ENCODE results near the gene RTRAF. TPM values are rescaled to one million over a fixed set of nuclear protein-coding genes. Genes with fewer than 3 reads are reported as not detected.

Gene RTRAF
- polyA plus RNA-seq, 1 donor from 2014 or later: 119 TPM

DNA sequence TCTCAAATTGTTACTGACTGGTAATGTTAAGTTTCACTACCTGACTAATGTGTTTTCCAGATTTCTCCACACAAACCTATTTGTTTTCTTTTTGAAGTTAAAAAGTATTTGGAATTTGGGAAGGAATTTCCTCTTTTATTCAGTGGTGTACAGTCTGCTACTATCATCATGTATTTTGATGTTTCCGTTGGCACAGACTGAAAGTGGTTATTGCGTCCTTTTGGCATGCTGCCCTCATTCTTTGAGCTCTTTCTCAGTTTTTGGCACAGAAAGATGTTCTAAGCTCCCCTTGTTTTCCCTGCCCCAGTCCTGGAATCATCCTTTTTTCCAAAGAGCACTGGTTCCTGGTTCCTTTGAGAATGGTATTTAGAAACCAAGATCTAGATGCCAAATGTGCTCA, 31.4 kb upstream of the RTRAF start:
- Histone ChIP-seq H3K9me2 (ENCODE audit: insufficient read depth, low read length) (no peaks in the 10 kb centered on the region), H3K27ac (ENCODE audit: low read length) (no peak overlapping the region), H3F3A (ENCODE audit: insufficient read depth, low read length, poor library complexity, severe bottlenecking) (no peaks in the 10 kb centered on the region), H4K20me1 (ENCODE audit: insufficient read depth) (no peaks in the 10 kb centered on the region), H3K4me3 (ENCODE audit: low read length) (no peak overlapping the region), H3K36me3 (ENCODE audit: insufficient read depth, low read length) (peaks cover 38% of the 10 kb centered on the region), H3K4me2 (ENCODE audit: low read length) (no peak overlapping the region), H3K9ac (ENCODE audit: low read length) (no peak overlapping the region), H3K79me2 (replicated peaks; ENCODE audit: insufficient read depth, low read length) (no peaks in the 10 kb centered on the region), H3K27me3 (ENCODE audit: insufficient read depth, low read depth, low read length) (no peaks in the 10 kb centered on the region), H3K9me3 (ENCODE audit: low read length) (peaks cover 9% of the 10 kb centered on the region), H2AFZ (ENCODE audit: low read depth, low read length) (no peak overlapping the region)
- TF ChIP-seq EP300 (conservative IDR thresholded peaks at IDR 0.05; ENCODE audit: poor library complexity, severe bottlenecking) (no peak), TAF1 (IDR thresholded peaks at IDR 0.05; ENCODE audit: low read depth) (no peak), MXI1 (conservative IDR thresholded peaks at IDR 0.05; ENCODE audit: poor library complexity, severe bottlenecking) (no peak), POLR2AphosphoS5 (IDR thresholded peaks at IDR 0.05) (no peak), RAD21 (conservative IDR thresholded peaks at IDR 0.05) (no peak)
- TF ChIP-seq, protein P1, sequence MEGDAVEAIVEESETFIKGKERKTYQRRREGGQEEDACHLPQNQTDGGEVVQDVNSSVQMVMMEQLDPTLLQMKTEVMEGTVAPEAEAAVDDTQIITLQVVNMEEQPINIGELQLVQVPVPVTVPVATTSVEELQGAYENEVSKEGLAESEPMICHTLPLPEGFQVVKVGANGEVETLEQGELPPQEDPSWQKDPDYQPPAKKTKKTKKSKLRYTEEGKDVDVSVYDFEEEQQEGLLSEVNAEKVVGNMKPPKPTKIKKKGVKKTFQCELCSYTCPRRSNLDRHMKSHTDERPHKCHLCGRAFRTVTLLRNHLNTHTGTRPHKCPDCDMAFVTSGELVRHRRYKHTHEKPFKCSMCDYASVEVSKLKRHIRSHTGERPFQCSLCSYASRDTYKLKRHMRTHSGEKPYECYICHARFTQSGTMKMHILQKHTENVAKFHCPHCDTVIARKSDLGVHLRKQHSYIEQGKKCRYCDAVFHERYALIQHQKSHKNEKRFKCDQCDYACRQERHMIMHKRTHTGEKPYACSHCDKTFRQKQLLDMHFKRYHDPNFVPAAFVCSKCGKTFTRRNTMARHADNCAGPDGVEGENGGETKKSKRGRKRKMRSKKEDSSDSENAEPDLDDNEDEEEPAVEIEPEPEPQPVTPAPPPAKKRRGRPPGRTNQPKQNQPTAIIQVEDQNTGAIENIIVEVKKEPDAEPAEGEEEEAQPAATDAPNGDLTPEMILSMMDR (IDR thresholded peaks at IDR 0.05; ENCODE audit: poor library complexity, severe bottlenecking): no peak

GRCh38 chr14:51959928-51960327, 29.4 kb upstream of the RTRAF start:
- no peaks in the 10 kb centered on the region for H3F3A ChIP-seq (ENCODE audit: insufficient read depth, low read length, poor library complexity, severe bottlenecking)
- H3K9me3 ChIP-seq (ENCODE audit: low read length): peaks cover 9% of the 10 kb centered on the region
- H2AFZ ChIP-seq (ENCODE audit: low read depth, low read length): no peak overlapping the region
- H3K27ac ChIP-seq (ENCODE audit: low read length): no peak overlapping the region
- no peak overlapping the region for H3K4me2 ChIP-seq (ENCODE audit: low read length)
- H3K36me3 ChIP-seq (ENCODE audit: insufficient read depth, low read length): peaks cover 44% of the 10 kb centered on the region
- H3K9ac ChIP-seq (ENCODE audit: low read length): no peak overlapping the region
- TF ChIP-seq EP300 (conservative IDR thresholded peaks at IDR 0.05; ENCODE audit: poor library complexity, severe bottlenecking): no peak
- TF ChIP-seq EZH2 (IDR thresholded peaks at IDR 0.05; ENCODE audit: borderline replicate concordance, insufficient read depth, low read length, poor library complexity, severe bottlenecking): no peak
- no peak for TF ChIP-seq SMC3 (conservative IDR thresholded peaks at IDR 0.05; ENCODE audit: poor library complexity)
- no peaks in the 10 kb centered on the region for H3K27me3 ChIP-seq (ENCODE audit: insufficient read depth, low read depth, low read length)
- no peaks in the 10 kb centered on the region for H3K79me2 ChIP-seq (replicated peaks; ENCODE audit: insufficient read depth, low read length)
- H4K20me1 ChIP-seq (ENCODE audit: insufficient read depth): no peaks in the 10 kb centered on the region
- no peak overlapping the region for H3K4me3 ChIP-seq (ENCODE audit: low read length)
- H3K9me2 ChIP-seq (ENCODE audit: insufficient read depth, low read length): no peaks in the 10 kb centered on the region

DNA sequence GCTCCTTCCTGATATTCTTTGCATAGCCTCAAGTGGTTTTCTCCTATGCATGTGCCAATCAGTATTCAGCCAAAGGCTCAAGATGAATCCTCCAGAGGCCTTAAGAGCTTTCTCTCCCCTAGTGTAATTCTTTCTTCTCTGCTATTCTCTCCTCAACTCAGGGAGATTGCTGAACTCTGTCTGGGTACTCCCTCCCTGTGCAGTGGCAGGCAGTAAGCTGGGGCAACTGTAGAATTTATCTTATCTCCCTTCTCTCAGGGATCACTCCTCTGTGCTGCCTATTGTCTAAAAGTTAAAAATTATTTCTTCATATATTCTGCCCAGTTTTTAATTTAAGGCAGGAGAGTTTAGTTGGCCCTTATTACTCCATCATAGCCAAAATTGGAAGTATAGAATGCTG, 28.5 kb upstream of the RTRAF start:
- Histone ChIP-seq H3K9ac (ENCODE audit: low read length) (no peak overlapping the region), H3K27me3 (ENCODE audit: insufficient read depth, low read depth, low read length) (no peaks in the 10 kb centered on the region), H3K9me3 (ENCODE audit: low read length) (peaks cover 9% of the 10 kb centered on the region), H3K36me3 (ENCODE audit: insufficient read depth, low read length) (peaks cover 35% of the 10 kb centered on the region), H3K79me2 (replicated peaks; ENCODE audit: insufficient read depth, low read length) (no peaks in the 10 kb centered on the region), H2AFZ (ENCODE audit: low read depth, low read length) (no peak overlapping the region), H4K20me1 (ENCODE audit: insufficient read depth) (no peaks in the 10 kb centered on the region), H3K9me2 (ENCODE audit: insufficient read depth, low read length) (no peaks in the 10 kb centered on the region), H3F3A (ENCODE audit: insufficient read depth, low read length, poor library complexity, severe bottlenecking) (no peaks in the 10 kb centered on the region), H3K27ac (ENCODE audit: low read length) (no peak overlapping the region), H3K4me2 (ENCODE audit: low read length) (no peak overlapping the region), H3K4me3 (ENCODE audit: low read length) (no peak overlapping the region)
- TF ChIP-seq, protein P1 (IDR thresholded peaks at IDR 0.05; ENCODE audit: poor library complexity, severe bottlenecking): no peak
- TF ChIP-seq RAD21 (conservative IDR thresholded peaks at IDR 0.05): no peak
- no peak for TF ChIP-seq TAF1 (IDR thresholded peaks at IDR 0.05; ENCODE audit: low read depth)
- TF ChIP-seq, protein P2, sequence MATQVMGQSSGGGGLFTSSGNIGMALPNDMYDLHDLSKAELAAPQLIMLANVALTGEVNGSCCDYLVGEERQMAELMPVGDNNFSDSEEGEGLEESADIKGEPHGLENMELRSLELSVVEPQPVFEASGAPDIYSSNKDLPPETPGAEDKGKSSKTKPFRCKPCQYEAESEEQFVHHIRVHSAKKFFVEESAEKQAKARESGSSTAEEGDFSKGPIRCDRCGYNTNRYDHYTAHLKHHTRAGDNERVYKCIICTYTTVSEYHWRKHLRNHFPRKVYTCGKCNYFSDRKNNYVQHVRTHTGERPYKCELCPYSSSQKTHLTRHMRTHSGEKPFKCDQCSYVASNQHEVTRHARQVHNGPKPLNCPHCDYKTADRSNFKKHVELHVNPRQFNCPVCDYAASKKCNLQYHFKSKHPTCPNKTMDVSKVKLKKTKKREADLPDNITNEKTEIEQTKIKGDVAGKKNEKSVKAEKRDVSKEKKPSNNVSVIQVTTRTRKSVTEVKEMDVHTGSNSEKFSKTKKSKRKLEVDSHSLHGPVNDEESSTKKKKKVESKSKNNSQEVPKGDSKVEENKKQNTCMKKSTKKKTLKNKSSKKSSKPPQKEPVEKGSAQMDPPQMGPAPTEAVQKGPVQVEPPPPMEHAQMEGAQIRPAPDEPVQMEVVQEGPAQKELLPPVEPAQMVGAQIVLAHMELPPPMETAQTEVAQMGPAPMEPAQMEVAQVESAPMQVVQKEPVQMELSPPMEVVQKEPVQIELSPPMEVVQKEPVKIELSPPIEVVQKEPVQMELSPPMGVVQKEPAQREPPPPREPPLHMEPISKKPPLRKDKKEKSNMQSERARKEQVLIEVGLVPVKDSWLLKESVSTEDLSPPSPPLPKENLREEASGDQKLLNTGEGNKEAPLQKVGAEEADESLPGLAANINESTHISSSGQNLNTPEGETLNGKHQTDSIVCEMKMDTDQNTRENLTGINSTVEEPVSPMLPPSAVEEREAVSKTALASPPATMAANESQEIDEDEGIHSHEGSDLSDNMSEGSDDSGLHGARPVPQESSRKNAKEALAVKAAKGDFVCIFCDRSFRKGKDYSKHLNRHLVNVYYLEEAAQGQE (IDR thresholded peaks at IDR 0.05; ENCODE audit: borderline replicate concordance): no peak
- TF ChIP-seq POLR2AphosphoS5 (IDR thresholded peaks at IDR 0.05): no peak
- TF ChIP-seq EZH2 (IDR thresholded peaks at IDR 0.05; ENCODE audit: borderline replicate concordance, insufficient read depth, low read length, poor library complexity, severe bottlenecking): no peak
- no peak for TF ChIP-seq SMC3 (conservative IDR thresholded peaks at IDR 0.05; ENCODE audit: poor library complexity)
- TF ChIP-seq MXI1 (conservative IDR thresholded peaks at IDR 0.05; ENCODE audit: poor library complexity, severe bottlenecking): no peak

Data from neural cell (in vitro differentiated cells).